Muscle of arm (tissue), 12 donors: ENCODE measurements around the gene C2orf81. TPM values are rescaled to one million over a fixed set of nuclear protein-coding genes. Genes with fewer than 3 reads are reported as not detected.
"Not testable (repeated sequence)": the region's sequence is repeated elsewhere in the genome, so short reads cannot be mapped to it uniquely, and the experiment has no call there.

Source experiments
- DNase-seq: peaks from one replicate; pipeline ENCODE4 v3.0.0-alpha.2; 2013
- polyA plus RNA-seq, 12 donors: library from polyadenylated mRNA; unstranded; fragments of 120-200 nt; gene quantifications; one replicate each; pipeline ENCODE4 v1.2.1, GENCODE V29; 2013; ENCODE audit not compliant: insufficient read length in 12 of 12

The C2orf81 gene
- polyA plus RNA-seq, 12 donors, result 1.6 to 3.8 (median 2.0) TPM; not detected in 2

DNA sequence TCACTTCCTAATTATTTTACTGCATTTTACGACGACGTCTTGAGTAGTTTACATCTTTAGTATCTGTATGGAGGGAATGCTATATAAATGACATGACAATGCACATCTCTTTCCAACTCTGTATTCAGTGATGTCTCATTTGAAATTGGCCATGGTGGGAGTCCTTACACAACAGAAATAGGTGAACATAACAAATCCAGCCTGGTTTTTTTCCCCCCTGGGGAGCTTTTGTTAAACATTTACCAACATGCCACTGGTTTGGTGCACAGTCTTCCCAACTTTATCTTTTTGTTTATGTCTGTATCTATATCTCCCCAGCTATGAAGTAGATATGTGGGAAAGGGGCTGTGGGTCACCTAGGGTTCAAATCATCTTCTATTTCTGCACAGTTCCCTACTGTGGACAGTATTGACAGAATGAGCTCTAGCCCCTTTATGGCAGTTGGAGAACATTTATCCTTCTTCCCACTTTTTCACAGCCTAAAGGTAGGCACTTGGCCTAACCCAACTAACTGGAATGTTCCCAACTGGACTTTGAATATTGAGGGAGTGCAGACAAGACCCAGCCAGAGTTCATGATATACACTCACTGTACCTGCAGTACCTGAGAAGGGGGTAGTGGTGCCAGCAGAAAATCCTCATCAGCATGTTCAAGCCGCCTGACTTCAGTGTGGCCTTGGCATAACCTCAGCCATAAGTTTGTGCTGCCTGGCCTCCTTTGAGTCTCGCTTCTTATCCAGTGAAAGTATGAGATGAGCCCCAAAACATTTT lies 26.0 kb upstream of the C2orf81 start:
- DNase-seq, result no peak

DNA sequence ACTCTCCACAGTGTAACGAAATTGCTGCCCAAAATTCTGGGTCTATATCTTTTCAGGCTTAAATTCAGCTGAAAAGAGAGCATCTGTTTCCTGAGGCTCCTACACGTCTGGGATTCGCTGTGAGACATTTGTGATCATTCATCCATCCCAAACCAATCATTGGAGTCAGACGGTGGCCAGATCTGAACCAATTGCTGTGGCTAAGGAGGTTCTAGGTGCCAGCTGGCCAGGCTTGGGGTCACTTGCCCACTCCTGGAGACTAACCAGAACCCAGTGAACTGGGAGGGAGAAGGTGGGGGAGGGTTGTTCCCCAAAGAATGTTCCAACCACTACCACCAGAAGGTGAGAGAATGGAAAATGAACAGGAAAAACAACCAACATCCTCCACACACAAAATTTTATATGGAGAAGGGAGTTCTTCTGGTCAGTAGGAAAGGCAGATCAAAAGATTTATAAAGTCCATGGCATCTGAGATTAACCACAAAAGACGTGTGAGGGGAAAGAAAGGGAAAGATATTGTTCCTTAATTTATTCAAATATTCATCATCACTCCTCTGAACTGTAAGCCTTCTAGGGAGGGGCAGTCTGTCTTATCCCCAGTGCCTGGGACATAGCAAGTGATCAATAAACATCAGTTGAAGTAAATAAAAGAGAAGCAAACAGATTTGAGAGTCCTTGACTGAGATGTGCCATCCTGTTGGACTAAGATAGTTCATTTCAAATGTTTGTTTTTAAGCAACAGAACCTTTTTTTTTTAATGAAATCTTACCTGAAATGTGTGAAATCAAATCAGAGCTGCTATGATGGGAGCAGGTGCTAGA lies 23.3 kb upstream of the C2orf81 start:
- no peak for DNase-seq

DNA sequence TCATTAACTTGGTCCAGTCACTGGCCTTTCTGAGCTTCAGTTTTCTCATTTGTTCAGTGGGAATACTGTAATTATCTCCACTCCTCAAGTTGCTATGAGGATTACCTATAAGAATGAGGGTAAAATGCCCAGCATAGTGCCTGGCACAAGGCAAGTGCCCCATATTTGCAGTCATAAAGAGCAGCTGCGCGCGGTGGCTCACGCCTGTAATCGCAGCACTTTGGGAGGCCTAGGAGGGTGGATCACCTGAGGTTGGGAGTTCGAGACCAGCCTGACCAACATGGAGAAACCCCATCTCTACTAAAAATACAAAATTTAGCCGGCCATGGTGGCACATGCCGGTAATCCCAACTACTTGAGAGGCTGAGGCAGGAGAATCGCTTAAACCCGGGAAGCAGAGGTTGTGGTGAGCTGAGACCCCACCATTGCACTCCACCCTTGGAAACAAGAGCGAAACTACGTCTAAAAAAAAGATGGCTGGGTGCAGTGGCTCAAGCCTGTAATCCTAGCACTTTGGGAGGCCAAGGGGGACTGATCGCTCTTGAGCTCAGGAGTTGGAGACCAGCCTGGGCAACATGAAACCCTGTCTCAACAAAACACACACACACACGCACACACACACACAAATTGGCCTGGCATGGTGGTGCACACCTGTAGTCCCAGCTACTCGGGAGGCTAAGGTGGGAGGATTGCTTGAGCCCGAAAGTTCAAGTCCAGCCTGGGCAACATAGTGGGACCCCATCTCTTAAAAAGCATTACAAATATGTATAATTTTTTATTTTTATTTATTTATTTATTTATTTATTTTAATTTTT lies 21.3 kb upstream of the C2orf81 start:
- not testable (repeated sequence) for DNase-seq

DNA sequence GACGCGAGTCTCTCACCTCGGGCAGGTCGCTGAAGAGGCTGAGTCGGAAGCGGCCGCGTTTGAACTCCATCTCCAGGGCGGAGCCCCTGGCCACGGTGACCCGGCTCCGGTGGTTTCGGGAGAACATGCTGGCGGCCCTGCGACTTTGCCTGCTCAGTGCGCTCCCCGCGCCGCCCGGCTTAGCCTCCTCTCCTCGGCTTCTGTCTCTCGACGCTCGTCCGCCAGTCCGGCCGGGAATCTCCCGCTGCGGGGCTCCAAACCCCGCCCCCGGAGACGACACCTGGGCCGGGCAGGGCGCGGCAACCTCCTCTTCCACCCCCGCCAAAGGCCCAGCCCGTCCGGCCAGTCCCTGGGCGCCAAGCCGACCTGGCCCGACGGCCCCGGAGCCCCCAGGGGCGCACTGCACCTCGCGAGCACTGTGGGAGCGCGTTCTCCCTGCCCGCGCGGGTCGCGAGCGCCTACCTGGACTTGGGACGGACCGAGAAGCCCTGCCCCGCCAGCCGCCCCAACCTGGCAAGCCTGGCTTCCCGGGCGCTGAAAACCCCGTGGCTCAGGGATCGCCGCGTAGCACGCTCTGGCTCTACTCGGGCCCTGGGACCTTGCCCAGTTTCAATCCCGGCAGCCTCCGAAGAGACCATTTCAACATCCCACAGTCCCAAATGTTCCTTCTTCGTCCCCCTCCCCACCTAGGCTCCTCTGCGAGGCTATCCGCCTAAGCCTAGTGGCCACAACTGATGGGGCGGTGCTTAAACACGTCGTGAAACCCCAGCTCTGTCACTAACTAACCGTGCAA lies 20.5 kb upstream of the C2orf81 start, which contains the start of gene RTKN:
Gene RTKN (minus strand): TSS at position 248 of the 793 bp plus-strand sequence. CDS start 121 bp downstream, at position 127.
- peak; percentile 38 for DNase-seq

DNA sequence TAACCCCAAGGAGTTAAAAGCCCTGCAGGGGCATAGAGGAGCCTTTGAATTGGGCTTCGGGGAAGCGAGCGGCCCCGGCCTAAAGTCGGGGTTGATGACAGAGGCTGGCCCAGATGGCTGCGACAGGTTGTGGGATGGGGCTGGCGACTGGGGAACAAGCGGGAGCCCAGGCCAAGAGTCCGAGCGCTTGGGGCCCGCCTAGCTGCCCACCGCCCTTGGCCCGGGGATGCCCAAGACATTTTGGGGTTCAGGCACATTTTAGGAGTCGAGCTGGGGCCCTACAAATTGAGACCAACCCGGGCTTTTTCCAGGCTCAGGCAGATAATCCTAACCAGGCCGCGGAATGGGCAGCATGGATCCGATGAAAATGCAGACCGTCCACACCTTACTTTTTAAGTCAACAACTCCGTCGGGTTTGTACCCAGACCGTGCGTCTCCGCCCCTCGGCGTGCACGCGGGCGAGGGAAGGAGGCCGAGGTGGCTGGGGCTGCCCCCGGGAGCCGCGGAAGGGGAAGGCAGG lies 19.8 kb upstream of the C2orf81 start:
- DNase-seq, result no peak

DNA sequence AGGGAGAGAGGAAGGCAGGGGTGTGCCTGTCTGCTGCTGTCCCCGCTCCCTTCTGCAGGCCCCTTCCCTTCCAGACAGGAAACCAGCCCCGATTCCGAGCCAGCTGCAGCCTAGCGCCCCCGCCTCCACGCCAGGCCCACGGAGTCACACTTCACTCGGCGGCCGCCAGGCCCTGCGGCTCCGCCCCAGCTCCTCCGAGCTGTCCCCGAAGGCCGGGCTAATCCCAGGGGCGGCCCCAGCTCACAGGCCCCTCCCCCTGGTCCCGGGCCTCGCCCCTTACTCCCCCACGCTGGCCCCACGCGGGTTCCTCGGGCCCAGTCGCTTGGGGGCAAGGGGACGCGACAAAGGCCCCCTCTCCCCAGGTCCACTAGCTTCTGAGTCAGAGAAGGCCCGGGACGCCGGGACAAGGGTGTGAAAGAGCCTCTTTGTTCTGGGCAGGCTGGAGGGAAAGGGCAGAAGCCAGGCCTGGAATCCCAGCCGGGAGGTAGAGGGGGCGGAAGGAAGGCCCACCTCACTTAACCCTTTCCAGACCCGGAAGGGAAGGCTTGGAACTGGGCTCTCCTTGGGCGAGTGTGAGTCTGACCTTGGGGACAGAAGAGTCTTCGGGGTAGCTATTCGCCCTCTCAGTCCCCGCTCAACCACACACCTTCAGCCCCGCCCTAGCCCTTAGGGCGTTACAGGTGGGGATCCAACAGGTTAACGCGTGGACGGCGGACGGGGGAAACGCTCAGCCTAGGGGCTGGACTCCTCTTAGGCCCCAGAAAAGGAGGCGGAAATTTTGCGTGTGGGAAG lies 19.2 kb upstream of the C2orf81 start:
- peak; percentile 92 for DNase-seq

DNA sequence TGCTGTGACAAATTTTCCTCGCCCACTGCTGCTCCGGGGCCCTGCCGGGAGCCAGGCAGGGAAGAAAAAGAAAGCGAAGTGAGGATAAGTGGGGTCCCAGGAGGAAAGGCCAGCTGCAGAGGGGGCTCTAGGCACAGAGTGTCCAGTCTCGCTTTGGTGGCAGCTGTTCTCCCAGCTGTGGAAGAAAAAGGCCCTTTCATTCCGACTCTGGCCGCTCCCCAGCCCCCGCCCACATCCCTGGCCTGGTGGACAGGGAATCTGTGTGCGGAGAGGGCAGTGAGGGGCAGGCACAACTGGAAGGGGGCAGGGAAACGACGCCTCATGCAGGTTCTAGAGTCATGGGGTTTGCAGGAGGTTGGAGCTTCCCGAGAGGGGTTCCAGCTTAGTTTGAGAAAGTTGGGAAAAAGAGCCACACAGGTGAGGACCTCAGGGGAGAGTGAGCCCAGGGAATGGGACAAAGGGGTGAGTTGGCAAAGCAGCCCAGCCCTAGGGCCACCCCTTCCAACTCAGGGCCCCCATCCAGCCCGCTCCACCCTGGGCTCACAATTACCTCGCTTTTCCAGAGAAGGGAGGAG lies 18.5 kb upstream of the C2orf81 start:
- peak; percentile 80 for DNase-seq

DNA sequence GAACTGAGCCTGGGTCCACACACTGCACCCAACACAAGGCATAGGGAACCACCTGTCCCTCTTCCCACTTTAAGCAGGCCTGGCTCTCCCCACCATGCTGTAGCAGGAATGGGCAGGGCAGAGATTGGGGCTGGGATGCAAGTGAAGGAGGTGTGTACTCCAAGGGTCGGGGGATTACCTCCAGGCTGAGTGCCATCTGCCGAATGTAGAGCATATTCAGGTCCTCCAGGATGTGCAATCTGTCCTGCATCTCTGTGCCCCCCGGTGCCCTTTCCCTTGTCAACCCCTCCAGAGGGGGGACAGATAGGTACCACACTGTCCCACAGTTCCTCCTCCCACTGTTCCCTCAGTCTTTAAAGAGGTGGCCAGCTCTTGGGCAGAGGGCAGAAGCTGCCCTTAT lies 18.0 kb upstream of the C2orf81 start:
- no peak for DNase-seq

DNA sequence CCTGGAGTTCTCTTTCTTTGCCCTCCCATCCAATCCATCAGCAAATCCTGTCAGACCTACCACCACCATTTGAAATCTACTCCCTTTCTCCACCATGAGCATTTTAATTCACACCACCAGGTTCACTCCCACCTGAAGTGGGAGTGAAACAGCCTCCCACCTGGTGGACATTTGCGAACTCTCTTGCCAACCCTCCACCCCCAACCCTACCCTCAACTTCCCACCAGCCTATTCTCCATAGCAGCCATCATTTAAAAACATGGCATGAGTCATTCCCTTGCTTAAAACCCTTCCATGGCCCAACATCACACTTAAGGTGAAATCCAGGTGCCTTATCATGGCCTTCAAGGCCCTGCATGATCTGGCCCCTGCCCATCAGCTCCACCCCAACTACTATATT lies 16.8 kb upstream of the C2orf81 start:
- DNase-seq, result no peak

DNA sequence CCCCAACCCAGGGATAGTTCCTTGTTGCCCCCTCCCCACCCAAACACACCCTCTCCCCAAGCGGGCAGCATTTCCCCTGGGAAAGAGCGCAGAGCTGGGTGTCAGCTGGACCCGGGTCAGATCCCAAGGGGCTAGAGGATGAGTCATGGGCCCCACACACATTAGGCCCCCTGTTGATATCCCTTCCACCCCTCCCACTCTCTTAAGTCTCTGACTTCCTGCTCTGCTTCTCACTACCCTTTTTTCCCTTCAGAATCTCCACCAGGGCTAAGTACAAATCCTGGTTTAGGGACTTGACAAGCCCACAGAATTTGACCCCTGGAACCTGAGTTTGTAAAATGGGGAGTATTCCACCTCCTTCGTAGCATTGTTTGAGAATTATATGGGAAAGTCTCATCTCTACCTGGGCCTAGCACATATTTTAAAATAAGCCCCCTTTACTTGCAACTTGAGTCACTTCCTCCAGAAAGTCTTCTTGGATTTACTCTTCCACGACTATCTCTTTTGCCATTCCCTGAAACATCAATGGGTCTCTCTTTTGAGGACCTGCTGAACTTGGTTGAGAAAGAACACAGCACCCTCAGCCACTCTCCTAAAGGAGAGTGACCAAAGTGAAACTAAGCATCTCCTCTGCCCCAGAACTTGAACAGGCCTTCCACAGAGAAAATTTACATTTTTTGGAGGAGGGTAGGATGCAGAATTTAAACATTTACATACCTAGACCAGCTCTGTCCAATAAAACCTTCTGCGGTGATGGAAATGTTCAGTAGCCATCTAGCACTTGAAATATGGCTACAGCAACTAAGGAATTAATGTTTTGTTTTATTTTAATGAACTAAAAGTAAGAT lies 15.7 kb upstream of the C2orf81 start:
- no peak for DNase-seq

DNA sequence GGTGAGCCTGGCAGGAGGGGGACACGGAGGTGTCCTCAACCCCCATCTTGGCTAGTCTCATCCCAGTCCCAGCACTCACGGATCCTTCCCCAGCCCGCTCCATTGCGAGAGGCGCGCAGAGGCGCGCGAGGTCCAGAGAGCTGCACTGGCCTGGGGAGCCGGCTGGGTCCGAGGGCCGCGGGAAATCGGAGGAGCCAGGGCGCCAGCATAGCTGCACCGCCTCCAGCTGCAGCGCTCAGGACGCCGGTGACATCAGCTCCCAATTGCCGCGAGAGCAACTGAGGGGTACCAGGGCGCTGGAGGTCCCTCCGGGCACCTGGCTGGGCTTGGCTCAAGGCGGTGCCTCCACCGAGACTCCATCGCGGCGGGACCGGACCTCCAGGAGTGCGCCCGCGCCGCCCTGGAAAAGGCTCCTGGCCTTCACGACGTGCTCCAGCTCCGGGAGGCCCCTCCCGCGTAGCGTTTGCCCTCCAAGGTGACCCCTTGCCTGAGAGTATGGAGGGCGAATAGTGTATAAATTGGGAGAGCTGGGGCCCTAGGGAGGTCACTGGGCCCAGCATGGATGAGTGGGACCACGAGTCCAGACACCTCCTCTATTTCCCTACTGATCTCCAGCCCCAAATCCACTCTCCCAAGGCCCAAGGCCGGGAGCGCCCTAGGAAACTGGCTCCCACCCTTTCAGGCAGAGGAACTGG lies 14.8 kb upstream of the C2orf81 start:
- DNase-seq, result no peak

DNA sequence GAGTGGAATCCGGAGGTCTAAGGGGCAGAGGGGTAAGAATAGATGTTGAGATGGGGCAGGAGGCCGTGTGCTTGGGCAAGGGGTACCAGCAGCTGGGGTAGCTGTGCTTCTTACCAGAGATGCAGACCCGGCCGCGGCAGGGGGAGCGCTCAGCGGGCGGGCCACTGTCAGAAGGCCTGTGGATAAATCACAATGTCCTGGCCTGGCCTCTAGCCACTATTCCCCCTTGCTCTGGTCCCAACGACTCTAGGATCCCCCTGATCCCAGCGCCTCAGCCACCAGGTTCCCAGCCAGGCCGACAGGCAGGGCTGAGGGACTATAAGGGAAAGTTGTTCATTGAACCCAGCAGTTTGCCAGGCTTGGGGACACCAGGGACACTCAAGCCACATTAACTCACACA lies 9.1 kb upstream of the C2orf81 start:
- no peak for DNase-seq

DNA sequence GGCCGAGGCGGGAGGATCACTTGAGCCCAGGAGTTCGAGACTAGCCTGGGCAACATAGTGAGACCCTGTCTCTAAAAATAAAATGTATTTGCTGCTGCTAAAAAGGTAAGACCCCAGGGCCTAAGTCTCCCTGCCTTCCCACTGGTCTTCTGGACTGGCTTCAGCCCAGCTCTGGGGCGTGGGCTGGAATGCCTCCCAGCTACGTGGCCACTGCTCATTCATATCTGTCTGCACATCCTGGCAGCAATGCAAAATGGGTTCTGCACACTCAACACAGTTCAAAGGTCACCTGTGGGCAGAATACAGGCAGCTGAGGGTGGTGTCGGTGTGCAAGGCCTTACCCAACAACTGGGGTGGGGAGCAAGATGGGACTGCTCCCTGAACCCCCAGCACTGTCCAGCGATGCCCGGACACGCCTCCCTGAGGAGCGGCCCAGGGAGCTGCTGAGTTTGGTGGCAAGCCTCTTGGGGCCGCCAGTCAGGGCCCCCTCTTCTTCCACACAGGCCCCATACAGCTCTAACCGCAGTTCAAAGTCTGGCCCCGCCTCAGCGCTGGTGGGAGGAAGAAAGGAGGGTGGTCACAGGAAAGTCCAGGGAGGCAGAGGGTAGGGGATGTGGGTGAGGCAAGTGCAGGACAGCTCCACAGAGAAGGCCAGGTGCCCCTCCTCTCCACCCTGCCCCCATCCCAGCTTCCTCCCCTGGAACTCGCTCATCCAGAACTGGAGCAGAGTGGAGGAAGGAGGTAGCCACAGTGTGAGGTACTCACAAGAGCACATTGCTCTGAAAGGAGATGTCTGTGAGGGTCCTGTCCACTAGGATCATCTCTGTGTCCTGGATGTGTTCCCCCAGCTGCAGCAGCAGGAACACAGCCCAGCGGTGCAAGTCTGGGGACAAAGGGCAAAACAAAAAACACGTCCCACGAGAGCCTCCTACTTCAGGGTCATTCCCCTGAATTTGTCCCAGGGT lies 8.3 kb upstream of the C2orf81 start:
- DNase-seq, result no peak

DNA sequence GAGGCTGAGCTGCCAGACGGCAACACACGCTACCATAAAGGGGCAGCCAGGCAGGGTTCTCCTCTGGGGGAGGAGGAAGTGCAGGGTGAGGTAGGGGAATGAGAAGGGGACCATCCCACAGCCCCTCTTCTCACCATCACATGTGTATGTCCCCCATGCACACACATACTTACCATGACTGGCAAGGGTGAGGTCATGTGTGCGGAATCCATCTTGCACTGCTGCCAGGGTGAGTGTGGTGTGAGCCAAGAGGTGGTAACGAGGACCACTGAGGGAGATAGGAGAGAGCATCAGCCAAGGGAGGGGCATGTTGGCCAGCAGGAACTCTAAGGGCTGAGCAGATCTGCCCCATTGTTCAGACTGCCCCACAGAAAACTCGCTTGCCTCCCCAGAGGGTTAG lies 7.3 kb upstream of the C2orf81 start:
- DNase-seq, result no peak

DNA sequence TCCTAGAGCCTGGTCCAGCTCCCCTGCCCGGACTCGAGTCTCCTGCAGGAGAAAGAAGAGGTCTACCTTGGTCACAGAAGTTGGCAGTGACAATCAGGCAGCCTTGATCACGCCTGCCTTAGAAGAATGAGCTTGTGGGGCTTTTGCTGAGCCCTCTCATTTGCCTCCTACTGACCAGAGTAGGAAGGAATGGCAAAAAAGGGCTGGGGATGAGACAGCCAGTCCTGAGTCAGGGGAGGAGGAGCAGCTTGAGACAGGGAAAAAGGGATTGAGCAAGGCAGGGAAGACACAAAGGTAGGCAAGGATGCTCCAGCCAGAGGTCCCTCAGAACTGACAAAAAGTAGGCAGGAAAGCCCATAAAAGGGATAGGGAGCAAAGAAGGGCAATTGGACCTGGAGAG lies 6.1 kb upstream of the C2orf81 start:
- no peak for DNase-seq

DNA sequence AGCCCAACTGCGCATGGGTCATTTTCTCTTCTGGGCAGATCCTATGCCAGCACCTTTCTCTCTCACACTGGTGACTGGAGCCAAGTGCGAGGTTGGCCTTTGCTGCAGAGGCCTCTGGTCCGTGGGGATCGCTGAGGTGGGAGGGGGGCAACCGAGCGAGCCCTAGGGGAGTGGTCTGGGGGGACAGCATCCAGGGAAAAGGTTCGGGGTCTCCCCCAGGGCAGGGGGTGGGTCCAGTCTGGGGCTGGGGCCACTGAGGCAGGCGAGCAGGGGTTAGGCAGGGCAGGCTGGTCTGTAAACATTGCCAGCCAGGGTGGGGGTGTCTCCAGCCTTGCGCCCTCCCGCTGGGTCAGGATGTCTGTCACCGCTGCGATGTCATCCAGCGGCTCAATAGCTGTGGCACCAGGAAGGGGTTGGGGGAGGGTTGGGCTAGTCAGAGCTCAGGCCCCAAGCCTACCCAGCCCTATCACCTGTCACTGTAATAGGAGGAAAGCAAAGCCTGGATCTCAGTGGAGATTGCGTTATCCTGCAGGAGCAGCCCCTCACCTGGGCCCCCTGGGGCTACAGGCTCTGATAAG lies 4.9 kb upstream of the C2orf81 start:
- no peak for DNase-seq

DNA sequence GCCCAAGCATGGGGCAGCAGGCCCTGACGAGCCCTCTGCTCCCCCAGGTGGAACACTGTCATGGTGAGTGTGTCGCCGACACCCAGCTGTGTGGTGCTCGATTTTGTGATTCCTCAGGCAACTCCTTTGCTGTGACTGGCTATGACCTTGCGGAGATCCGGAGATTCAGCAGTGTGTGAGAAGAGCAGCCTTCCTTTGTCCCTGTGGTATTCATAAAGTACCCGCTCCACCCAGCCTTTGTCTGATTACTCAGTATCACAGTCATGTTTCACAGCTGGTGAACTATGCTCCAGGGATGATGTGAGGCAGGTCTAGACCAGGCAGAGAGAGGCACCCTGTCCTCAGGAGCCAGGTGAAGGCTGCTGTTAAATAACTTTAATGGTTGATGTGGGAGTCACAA lies 4.1 kb upstream of the C2orf81 start:
- DNase-seq, result no peak
